ENCODE data around the gene CLSTN1.

The CLSTN1 gene

GRCh38 chr1:9760824-9761223 is 62.9 kb downstream of the CLSTN1 start:
- POLR2A ChIA-PET = no interaction called here

GRCh38 chr1:9759939-9760338 is 63.8 kb downstream of the CLSTN1 start:
- WGBS (ENCODE audit: insufficient coverage) = 100% methylated on average over 2 of the region's 2 CpGs
- H3K4me1 ChIP-seq (ENCODE audit: control extremely low read depth in 1 of 4, control insufficient read depth in 4 of 4, insufficient read depth in 4 of 4, low read length in 3 of 4) = peaks cover 0 to 15% (median 2%) of the 10 kb centered on the region in 4 experiments
- no peaks in the 10 kb centered on the region for H3K27me3 ChIP-seq (replicated peaks in 2 of 5; ENCODE audit: control insufficient read depth in 4 of 5, insufficient read depth in 5 of 5, low read length in 4 of 5)
- no peak for DNase-seq
- POLR2A ChIA-PET = no interaction called here
- no peaks in the 10 kb centered on the region for H3K9me3 ChIP-seq (ENCODE audit: control extremely low read depth in 1 of 5, control insufficient read depth in 4 of 5, insufficient read depth in 2 of 5, low read depth in 1 of 5, low read length in 4 of 5)
- H3K4me3 ChIP-seq (ENCODE audit: control insufficient read depth in 1 of 7, extremely low read depth in 1 of 7, insufficient read depth in 4 of 7, low read depth in 2 of 7, low read length in 6 of 7) = peak overlapping the region in 1 of 7 experiments; percentile 13
- H3K27ac ChIP-seq (ENCODE audit: insufficient read depth in 1 of 2, low read depth in 1 of 2, low read length in 2 of 2, poor library complexity in 1 of 2, severe bottlenecking in 2 of 2) = no peak overlapping the region
- CTCF ChIA-PET = interaction anchor here (1.8 kb wide), 1 partner anchor 24 kb away, joined by 8 read pairs; no protein-coding TSS in a partner anchor
- H3K36me3 ChIP-seq (ENCODE audit: control insufficient read depth in 4 of 4, insufficient read depth in 4 of 4, low read length in 3 of 4) = peaks cover 5 to 12% (median 7%) of the 10 kb centered on the region in 4 experiments

More at GRCh38 chr1:9760824-9761223, 62.9 kb downstream of the CLSTN1 start:
- Histone ChIP-seq H3K4me1 (ENCODE audit: control extremely low read depth in 1 of 4, control insufficient read depth in 4 of 4, insufficient read depth in 4 of 4, low read length in 3 of 4) (peaks cover 0 to 15% (median 3%) of the 10 kb centered on the region in 4 experiments), H3K27me3 (replicated peaks in 2 of 5; ENCODE audit: control insufficient read depth in 4 of 5, insufficient read depth in 5 of 5, low read length in 4 of 5) (no peaks in the 10 kb centered on the region), H3K9me3 (ENCODE audit: control extremely low read depth in 1 of 5, control insufficient read depth in 4 of 5, insufficient read depth in 2 of 5, low read depth in 1 of 5, low read length in 4 of 5) (no peaks in the 10 kb centered on the region), H3K36me3 (ENCODE audit: control insufficient read depth in 4 of 4, insufficient read depth in 4 of 4, low read length in 3 of 4) (peaks cover 5 to 10% (median 5%) of the 10 kb centered on the region in 4 experiments), H3K27ac (ENCODE audit: insufficient read depth in 1 of 2, low read depth in 1 of 2, low read length in 2 of 2, poor library complexity in 1 of 2, severe bottlenecking in 2 of 2) (no peak overlapping the region), H3K4me3 (ENCODE audit: control insufficient read depth in 1 of 7, extremely low read depth in 1 of 7, insufficient read depth in 4 of 7, low read depth in 2 of 7, low read length in 6 of 7) (no peak overlapping the region)
- CTCF ChIA-PET = interaction anchor here (0.9 kb wide), 1 partner anchor 37 kb away, joined by 3 read pairs; no protein-coding TSS in a partner anchor
- 98% methylated on average over 5 of the region's 6 CpGs for WGBS (ENCODE audit: insufficient coverage)
- no peak for DNase-seq

GRCh38 chr1:9758559-9759121 is 65.1 kb downstream of the CLSTN1 start:
- WGBS (ENCODE audit: insufficient coverage) = 96% methylated on average over 5 of the region's 10 CpGs
- Histone ChIP-seq H3K27ac (ENCODE audit: insufficient read depth in 1 of 2, low read depth in 1 of 2, low read length in 2 of 2, poor library complexity in 1 of 2, severe bottlenecking in 2 of 2) (no peak overlapping the region), H3K4me1 (ENCODE audit: control extremely low read depth in 1 of 4, control insufficient read depth in 4 of 4, insufficient read depth in 4 of 4, low read length in 3 of 4) (peaks cover 0 to 11% (median 0%) of the 10 kb centered on the region in 4 experiments), H3K27me3 (replicated peaks in 2 of 5; ENCODE audit: control insufficient read depth in 4 of 5, insufficient read depth in 5 of 5, low read length in 4 of 5) (no peaks in the 10 kb centered on the region), H3K4me3 (ENCODE audit: control insufficient read depth in 1 of 7, extremely low read depth in 1 of 7, insufficient read depth in 4 of 7, low read depth in 2 of 7, low read length in 6 of 7) (no peak overlapping the region), H3K36me3 (ENCODE audit: control insufficient read depth in 4 of 4, insufficient read depth in 4 of 4, low read length in 3 of 4) (peaks cover 4 to 20% (median 11%) of the 10 kb centered on the region in 4 experiments), H3K9me3 (ENCODE audit: control extremely low read depth in 1 of 5, control insufficient read depth in 4 of 5, insufficient read depth in 2 of 5, low read depth in 1 of 5, low read length in 4 of 5) (no peaks in the 10 kb centered on the region)
- DNase-seq = no peak
- POLR2A ChIA-PET = no interaction called here
- CTCF ChIA-PET = interaction anchor here (1.8 kb wide), 1 partner anchor 26 kb away, joined by 8 read pairs; no protein-coding TSS in a partner anchor

GRCh38 chr1:9755441-9755995 is 68.2 kb downstream of the CLSTN1 start:
- POLR2A ChIA-PET = no interaction called here
- Histone ChIP-seq H3K27me3 (replicated peaks in 2 of 5; ENCODE audit: control insufficient read depth in 4 of 5, insufficient read depth in 5 of 5, low read length in 4 of 5) (no peaks in the 10 kb centered on the region), H3K36me3 (ENCODE audit: control insufficient read depth in 4 of 4, insufficient read depth in 4 of 4, low read length in 3 of 4) (peaks cover 6 to 31% (median 15%) of the 10 kb centered on the region in 4 experiments), H3K4me1 (ENCODE audit: control extremely low read depth in 1 of 4, control insufficient read depth in 4 of 4, insufficient read depth in 4 of 4, low read length in 3 of 4) (peaks cover 0 to 11% (median 0%) of the 10 kb centered on the region in 4 experiments), H3K9me3 (ENCODE audit: control extremely low read depth in 1 of 5, control insufficient read depth in 4 of 5, insufficient read depth in 2 of 5, low read depth in 1 of 5, low read length in 4 of 5) (no peaks in the 10 kb centered on the region), H3K4me3 (ENCODE audit: control insufficient read depth in 1 of 7, extremely low read depth in 1 of 7, insufficient read depth in 4 of 7, low read depth in 2 of 7, low read length in 6 of 7) (no peak overlapping the region), H3K27ac (ENCODE audit: insufficient read depth in 1 of 2, low read depth in 1 of 2, low read length in 2 of 2, poor library complexity in 1 of 2, severe bottlenecking in 2 of 2) (peak overlapping the region in 1 of 2 experiments; percentile 30)
- 63% methylated on average over 3 of the region's 10 CpGs for WGBS (ENCODE audit: insufficient coverage)
- DNase-seq = no peak
- CTCF ChIA-PET = interaction anchor here (0.8 to 0.9 kb wide), 2 partner anchors 29 to 113 kb away, joined by 3 read pairs; no protein-coding TSS in a partner anchor

GRCh38 chr1:9753121-9753531 is 70.6 kb downstream of the CLSTN1 start:
- no peaks in the 10 kb centered on the region for H3K27me3 ChIP-seq (replicated peaks in 2 of 5; ENCODE audit: control insufficient read depth in 4 of 5, insufficient read depth in 5 of 5, low read length in 4 of 5)
- no peak overlapping the region for H3K4me3 ChIP-seq (ENCODE audit: control insufficient read depth in 1 of 7, extremely low read depth in 1 of 7, insufficient read depth in 4 of 7, low read depth in 2 of 7, low read length in 6 of 7)
- H3K4me1 ChIP-seq (ENCODE audit: control extremely low read depth in 1 of 4, control insufficient read depth in 4 of 4, insufficient read depth in 4 of 4, low read length in 3 of 4) = no peaks in the 10 kb centered on the region
- peaks cover 14 to 49% (median 27%) of the 10 kb centered on the region in 4 experiments for H3K36me3 ChIP-seq (ENCODE audit: control insufficient read depth in 4 of 4, insufficient read depth in 4 of 4, low read length in 3 of 4)
- no peak for DNase-seq
- ChIA-PET POLR2A (no interaction called here), CTCF (no interaction called here)
- H3K9me3 ChIP-seq (ENCODE audit: control extremely low read depth in 1 of 5, control insufficient read depth in 4 of 5, insufficient read depth in 2 of 5, low read depth in 1 of 5, low read length in 4 of 5) = no peaks in the 10 kb centered on the region
- H3K27ac ChIP-seq (ENCODE audit: insufficient read depth in 1 of 2, low read depth in 1 of 2, low read length in 2 of 2, poor library complexity in 1 of 2, severe bottlenecking in 2 of 2) = no peak overlapping the region
- WGBS (ENCODE audit: insufficient coverage) = 98% methylated on average over 10 of the region's 12 CpGs

- ChIA-PET CTCF (no interaction called here), POLR2A (no interaction called here)
- H3K36me3 ChIP-seq (ENCODE audit: control insufficient read depth in 4 of 4, insufficient read depth in 4 of 4, low read length in 3 of 4) = peaks cover 14 to 51% (median 27%) of the 10 kb centered on the region in 4 experiments
- no peaks in the 10 kb centered on the region for H3K9me3 ChIP-seq (ENCODE audit: control extremely low read depth in 1 of 5, control insufficient read depth in 4 of 5, insufficient read depth in 2 of 5, low read depth in 1 of 5, low read length in 4 of 5)
- no peak overlapping the region for H3K27ac ChIP-seq (ENCODE audit: insufficient read depth in 1 of 2, low read depth in 1 of 2, low read length in 2 of 2, poor library complexity in 1 of 2, severe bottlenecking in 2 of 2)
- H3K4me1 ChIP-seq (ENCODE audit: control extremely low read depth in 1 of 4, control insufficient read depth in 4 of 4, insufficient read depth in 4 of 4, low read length in 3 of 4) = no peaks in the 10 kb centered on the region
- no peak for DNase-seq
- 100% methylated on average over 2 of the region's 3 CpGs for WGBS (ENCODE audit: insufficient coverage)
- no peaks in the 10 kb centered on the region for H3K27me3 ChIP-seq (replicated peaks in 2 of 5; ENCODE audit: control insufficient read depth in 4 of 5, insufficient read depth in 5 of 5, low read length in 4 of 5)
- H3K4me3 ChIP-seq (ENCODE audit: control insufficient read depth in 1 of 7, extremely low read depth in 1 of 7, insufficient read depth in 4 of 7, low read depth in 2 of 7, low read length in 6 of 7) = no peak overlapping the region
These were observed 71.8 kb downstream of the CLSTN1 start for GRCh38 chr1:9751971-9752370.

GRCh38 chr1:9749361-9749760 is 74.4 kb downstream of the CLSTN1 start:
- peaks cover 18 to 62% (median 32%) of the 10 kb centered on the region in 4 experiments for H3K36me3 ChIP-seq (ENCODE audit: control insufficient read depth in 4 of 4, insufficient read depth in 4 of 4, low read length in 3 of 4)
- no peak overlapping the region for H3K27ac ChIP-seq (ENCODE audit: insufficient read depth in 1 of 2, low read depth in 1 of 2, low read length in 2 of 2, poor library complexity in 1 of 2, severe bottlenecking in 2 of 2)
- no peak for DNase-seq
- no peaks in the 10 kb centered on the region for H3K27me3 ChIP-seq (replicated peaks in 2 of 5; ENCODE audit: control insufficient read depth in 4 of 5, insufficient read depth in 5 of 5, low read length in 4 of 5)
- no peak overlapping the region for H3K4me3 ChIP-seq (ENCODE audit: control insufficient read depth in 1 of 7, extremely low read depth in 1 of 7, insufficient read depth in 4 of 7, low read depth in 2 of 7, low read length in 6 of 7)
- POLR2A ChIA-PET = no interaction called here
- H3K4me1 ChIP-seq (ENCODE audit: control extremely low read depth in 1 of 4, control insufficient read depth in 4 of 4, insufficient read depth in 4 of 4, low read length in 3 of 4) = no peaks in the 10 kb centered on the region
- WGBS (ENCODE audit: insufficient coverage) = 98% methylated on average over 14 of the region's 14 CpGs
- H3K9me3 ChIP-seq (ENCODE audit: control extremely low read depth in 1 of 5, control insufficient read depth in 4 of 5, insufficient read depth in 2 of 5, low read depth in 1 of 5, low read length in 4 of 5) = no peaks in the 10 kb centered on the region
- CTCF ChIA-PET = no interaction called here

Data from common myeloid progenitor, CD34-positive (primary cell).